Stomach (tissue), 9 donors: ENCODE results near the gene RPL18. TPM values are rescaled to one million over a fixed set of nuclear protein-coding genes. Genes with fewer than 3 reads are reported as not detected.
A peak's percentile ranks its signal among the peaks of the same experiment; 100 is the strongest.

Source experiments
- DNase-seq, 2 donors: peaks; one replicate each; pipeline versions ENCODE4 v3.0.0 to v3.0.0-alpha.2; 2013 to 2019
- H3K27ac ChIP-seq, 5 donors: fragments of 200-600 bp in 4 of 5; sonication (generic) in 4 of 5; one replicate each; pipeline ENCODE4 v1.5.1; 2013 to 2019; ENCODE audit warnings: mild to moderate bottlenecking in 1 of 5, moderate library complexity in 1 of 5
- H3K27me3 ChIP-seq, 3 donors: fragments of 200-600 bp; sonication (generic); one replicate each; pipeline ENCODE4 v1.5.1; 2017 to 2019; ENCODE audit warnings: mixed run types in 1 of 3
- H3K36me3 ChIP-seq, 4 donors: fragments of 200-600 bp; sonication (generic); 1 replicate in 3 of 4; 2 replicates in 1 of 4; pipeline ENCODE4 v1.5.1; 2016 to 2019
- H3K4me1 ChIP-seq, 4 donors: fragments of 200-600 bp; sonication (generic); one replicate each; pipeline ENCODE4 v1.5.1; 2016 to 2019
- H3K4me3 ChIP-seq, 4 donors: fragments of 200-600 bp; sonication (generic) in 3 of 4; one replicate each; pipeline ENCODE4 v1.5.1; 2016 to 2019; ENCODE audit warnings: mild to moderate bottlenecking in 1 of 4
- H3K9me3 ChIP-seq, 4 donors: fragments of 200-600 bp; sonication (generic); one replicate each; pipeline ENCODE4 v1.5.1; 2016 to 2019
- CTCF ChIP-seq, 7 experiments: fragments of 450-650 bp in 4 of 7; fragments of 200-600 bp in 3 of 7; sonication (generic) in 3 of 7; IDR thresholded peaks; one replicate each; pipeline ENCODE4 v1.5.1; 2016 to 2019; ENCODE audit warnings: antibody characterized with exemption in 7 of 7, control low read depth in 2 of 7, mild to moderate bottlenecking in 1 of 7
- EP300 ChIP-seq: sonication (generic); formaldehyde crosslinking; IDR thresholded peaks from one replicate; pipeline ENCODE4 v1.6.1; 2017; ENCODE audit warnings: antibody characterized with exemption
- POLR2A ChIP-seq, 4 donors: fragments of 450-650 bp; IDR thresholded peaks; one replicate each; pipeline ENCODE4 v1.6.1; 2016; ENCODE audit warnings: antibody characterized with exemption in 4 of 4, control low read depth in 2 of 4, mild to moderate bottlenecking in 1 of 4, moderate library complexity in 1 of 4
- POLR2AphosphoS5 ChIP-seq, 3 donors: sonication (generic); formaldehyde crosslinking; IDR thresholded peaks; one replicate each; pipeline ENCODE4 v1.6.1; 2016; ENCODE audit warnings: antibody characterized with exemption in 3 of 3
- WGBS, 5 donors: extraction: QIAGEN DNeasy Blood & Tissue Kit in 3 of 5; methylation state at CpG; one replicate each; pipeline versions ENCODE4 v1.1.5 to v1.1.7; 2013 to 2018; 5-methylcytosine and 5-hydroxymethylcytosine counted together
- intact Hi-C: fragments of 100-400 bp; cut with DNase I; formaldehyde crosslinking; loops from one replicate; pipeline ENCODE4 v1.15.1; 2023; ENCODE audit warnings: low total_unique reads
- polyA plus RNA-seq, 3 donors: library from polyadenylated mRNA; stranded (reverse); fragments of 200-250 nt; gene quantifications; one replicate each; pipeline ENCODE4 v1.2.3, GENCODE V29; 2013
- total RNA-seq, 5 donors: library from RNA; depleted of rRNA; stranded (reverse); fragments of >200 nt; gene quantifications; one replicate each; pipeline versions ENCODE4 v1.1.0 to v1.2.3, GENCODE V29; 2014 to 2016
- donor health status: healthy with polysubstance abuse.
- donor health status: Bipolar disorder and iron deficiency.
- donor health status: healthy.

The RPL18 gene
- total and polyA plus RNA-seq, 8 donors: 1,272 to 3,739 (median 2,415) TPM

GRCh38 chr19:48608798-48609263, 10.1 kb downstream of the RPL18 start:
- H3K36me3 ChIP-seq: peaks cover 0 to 11% (median 0%) of the 10 kb centered on the region in 4 donors
- intact Hi-C loops: no loop called here
- H3K4me3 ChIP-seq: no peak overlapping the region
- WGBS, 5 donors: 29 to 50% (median 42%) methylated on average over 9 of the region's 9 CpGs
- H3K27ac ChIP-seq: no peak overlapping the region
- peaks cover 0 to 24% (median 12%) of the 10 kb centered on the region in 4 donors for H3K4me1 ChIP-seq
- TF ChIP-seq POLR2AphosphoS5 (IDR thresholded peaks at IDR 0.05) (no peak), CTCF (IDR thresholded peaks at IDR 0.05) (peak in 2 of 7 experiments; percentile 6 to 17)
- DNase-seq: peak in 1 of 2 donors; percentile 58
- H3K27me3 ChIP-seq: no peaks in the 10 kb centered on the region
- H3K9me3 ChIP-seq: no peaks in the 10 kb centered on the region

GRCh38 chr19:48607359-48607755, 11.6 kb downstream of the RPL18 start:
- TF ChIP-seq EP300 (no peak), POLR2AphosphoS5 (IDR thresholded peaks at IDR 0.05) (no peak), CTCF (IDR thresholded peaks at IDR 0.05) (no peak), POLR2A (IDR thresholded peaks at IDR 0.05) (no peak)
- Histone ChIP-seq H3K27me3 (no peaks in the 10 kb centered on the region), H3K4me3 (no peak overlapping the region), H3K27ac (no peak overlapping the region), H3K4me1 (peaks cover 0 to 12% (median 0%) of the 10 kb centered on the region in 4 donors), H3K36me3 (peaks cover 0 to 11% (median 0%) of the 10 kb centered on the region in 4 donors), H3K9me3 (no peaks in the 10 kb centered on the region)
- no peak for DNase-seq
- intact Hi-C loops: no loop called here
- WGBS, 5 donors: 82 to 94% (median 88%) methylated on average over 6 to 7 of the region's 7 CpGs

- intact Hi-C loops: no loop called here
Measured at GRCh38 chr19:48606463-48607358, 12.3 kb downstream of the RPL18 start, which contains the start of gene SPACA4. Gene SPACA4, plus strand, starts transcription at chr19:48606742. Its CDS starts 237 bp downstream, at chr19:48606979.

More at GRCh38 chr19:48606463-48607358, 12.3 kb downstream of the RPL18 start, which contains the start of gene SPACA4:
- DNase-seq: no peak
- Histone ChIP-seq H3K27me3 (no peaks in the 10 kb centered on the region), H3K36me3 (peaks cover 0 to 6% (median 0%) of the 10 kb centered on the region in 4 donors), H3K4me3 (no peak within 1 kb of the TSS), H3K27ac (no peak within 1 kb of the TSS), H3K4me1 (peaks cover 0 to 16% (median 0%) of the 10 kb centered on the region in 4 donors), H3K9me3 (no peaks in the 10 kb centered on the region)
- WGBS, 5 donors: 87 to 95% (median 92%) methylated on average over 16 to 39 of the region's 39 CpGs
- TF ChIP-seq POLR2A (IDR thresholded peaks at IDR 0.05) (no peak), CTCF (IDR thresholded peaks at IDR 0.05) (no peak), POLR2AphosphoS5 (IDR thresholded peaks at IDR 0.05) (no peak), EP300 (no peak)
